Measurements from ENCODE around the gene LOC101059915.
"Not testable (repeated sequence)": the region's sequence is repeated elsewhere in the genome, so short reads cannot be mapped to it uniquely, and the experiment has no call there.

Gene LOC101059915

DNA sequence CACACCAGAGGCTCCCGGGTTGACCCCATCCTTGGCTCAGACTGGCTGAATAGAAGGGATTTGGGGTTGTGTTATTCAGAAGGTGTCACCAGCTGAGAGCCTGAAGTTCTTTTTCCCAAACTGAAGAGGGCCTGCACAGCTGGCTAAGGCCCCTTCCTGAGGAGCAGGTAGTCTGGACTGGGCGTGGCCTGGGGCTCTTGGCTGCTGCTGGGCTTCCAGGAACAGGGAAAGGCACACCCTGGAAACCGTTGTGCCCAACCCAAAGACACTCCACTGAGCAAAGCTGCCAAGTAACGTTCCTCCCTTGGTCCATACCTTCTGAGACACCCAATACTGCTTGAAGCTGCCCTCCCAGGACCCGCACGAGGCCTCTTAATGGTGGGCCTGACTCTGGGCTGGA is 40.8 kb upstream of the LOC101059915 start:
- Histone ChIP-seq H3K4me1 (ENCODE audit: control insufficient read depth in 1 of 2, insufficient read depth in 2 of 2, low read length in 2 of 2) (peaks cover 13 to 18% of the 10 kb centered on the region in 2 donors), H3K27me3 (ENCODE audit: low read depth, low read length) (no peaks in the 10 kb centered on the region), H3K27ac (ENCODE audit: low read length) (peak overlapping the region; percentile 31), H3K4me3 (ENCODE audit: low read depth in 1 of 2, low read length in 2 of 2) (no peak overlapping the region), H3K9me3 (ENCODE audit: control insufficient read depth in 1 of 2, low read length in 2 of 2) (no peaks in the 10 kb centered on the region), H3K36me3 (ENCODE audit: control insufficient read depth in 1 of 2, insufficient read depth in 2 of 2, low read length in 2 of 2) (no peaks in the 10 kb centered on the region)

- peaks cover 5 to 10% of the 10 kb centered on the region in 2 donors for H3K4me1 ChIP-seq (ENCODE audit: control insufficient read depth in 1 of 2, insufficient read depth in 2 of 2, low read length in 2 of 2)
- no peak overlapping the region for H3K4me3 ChIP-seq (ENCODE audit: low read depth in 1 of 2, low read length in 2 of 2)
- no peak overlapping the region for H3K27ac ChIP-seq (ENCODE audit: low read length)
- no peaks in the 10 kb centered on the region for H3K27me3 ChIP-seq (ENCODE audit: low read depth, low read length)
- H3K9me3 ChIP-seq (ENCODE audit: control insufficient read depth in 1 of 2, low read length in 2 of 2) = no peaks in the 10 kb centered on the region
- no peaks in the 10 kb centered on the region for H3K36me3 ChIP-seq (ENCODE audit: control insufficient read depth in 1 of 2, insufficient read depth in 2 of 2, low read length in 2 of 2)
Observed at GRCh38 chrX:71627588-71628404, 39.5 kb upstream of the LOC101059915 start.

GRCh38 chrX:71629467-71629866 is 37.9 kb upstream of the LOC101059915 start:
- H3K27ac ChIP-seq (ENCODE audit: low read length) = no peak overlapping the region
- H3K36me3 ChIP-seq (ENCODE audit: control insufficient read depth in 1 of 2, insufficient read depth in 2 of 2, low read length in 2 of 2) = no peaks in the 10 kb centered on the region
- no peaks in the 10 kb centered on the region for H3K4me1 ChIP-seq (ENCODE audit: control insufficient read depth in 1 of 2, insufficient read depth in 2 of 2, low read length in 2 of 2)
- no peaks in the 10 kb centered on the region for H3K27me3 ChIP-seq (ENCODE audit: low read depth, low read length)
- H3K9me3 ChIP-seq (ENCODE audit: control insufficient read depth in 1 of 2, low read length in 2 of 2) = no peaks in the 10 kb centered on the region
- no peak overlapping the region for H3K4me3 ChIP-seq (ENCODE audit: low read depth in 1 of 2, low read length in 2 of 2)

GRCh38 chrX:71632923-71633657 is 34.3 kb upstream of the LOC101059915 start:
- no peaks in the 10 kb centered on the region for H3K9me3 ChIP-seq (ENCODE audit: control insufficient read depth in 1 of 2, low read length in 2 of 2)
- no peak overlapping the region for H3K4me3 ChIP-seq (ENCODE audit: low read depth in 1 of 2, low read length in 2 of 2)
- no peaks in the 10 kb centered on the region for H3K36me3 ChIP-seq (ENCODE audit: control insufficient read depth in 1 of 2, insufficient read depth in 2 of 2, low read length in 2 of 2)
- no peaks in the 10 kb centered on the region for H3K27me3 ChIP-seq (ENCODE audit: low read depth, low read length)
- no peaks in the 10 kb centered on the region for H3K4me1 ChIP-seq (ENCODE audit: control insufficient read depth in 1 of 2, insufficient read depth in 2 of 2, low read length in 2 of 2)
- no peak overlapping the region for H3K27ac ChIP-seq (ENCODE audit: low read length)

DNA sequence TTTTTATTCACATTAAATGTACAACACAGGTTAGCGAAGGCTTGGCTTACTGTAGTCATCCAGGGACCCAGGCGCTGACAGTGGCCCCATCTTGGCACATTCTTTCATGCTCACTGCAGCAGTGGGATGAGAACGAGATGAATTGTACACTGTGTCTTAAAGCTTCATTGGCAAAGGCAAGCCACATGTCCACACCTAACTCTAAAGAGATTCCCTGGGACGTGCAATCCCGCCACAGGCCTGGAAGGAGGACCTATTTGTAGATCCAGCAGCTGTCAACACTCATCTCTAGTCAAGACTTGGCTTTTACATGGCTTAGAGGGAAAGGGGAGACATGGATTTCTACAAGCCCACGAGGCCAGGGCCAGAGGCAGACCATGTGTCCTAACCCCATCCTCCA is 33.0 kb upstream of the LOC101059915 start:
- no peaks in the 10 kb centered on the region for H3K36me3 ChIP-seq (ENCODE audit: control insufficient read depth in 1 of 2, insufficient read depth in 2 of 2, low read length in 2 of 2)
- no peaks in the 10 kb centered on the region for H3K9me3 ChIP-seq (ENCODE audit: control insufficient read depth in 1 of 2, low read length in 2 of 2)
- H3K27ac ChIP-seq (ENCODE audit: low read length) = no peak overlapping the region
- no peaks in the 10 kb centered on the region for H3K4me1 ChIP-seq (ENCODE audit: control insufficient read depth in 1 of 2, insufficient read depth in 2 of 2, low read length in 2 of 2)
- H3K27me3 ChIP-seq (ENCODE audit: low read depth, low read length) = no peaks in the 10 kb centered on the region
- no peak overlapping the region for H3K4me3 ChIP-seq (ENCODE audit: low read depth in 1 of 2, low read length in 2 of 2)

GRCh38 chrX:71636438-71637252 is 30.7 kb upstream of the LOC101059915 start:
- H3K4me3 ChIP-seq (ENCODE audit: low read depth in 1 of 2, low read length in 2 of 2) = no peak overlapping the region
- no peaks in the 10 kb centered on the region for H3K27me3 ChIP-seq (ENCODE audit: low read depth, low read length)
- no peaks in the 10 kb centered on the region for H3K36me3 ChIP-seq (ENCODE audit: control insufficient read depth in 1 of 2, insufficient read depth in 2 of 2, low read length in 2 of 2)
- peak overlapping the region; percentile 45 for H3K27ac ChIP-seq (ENCODE audit: low read length)
- H3K4me1 ChIP-seq (ENCODE audit: control insufficient read depth in 1 of 2, insufficient read depth in 2 of 2, low read length in 2 of 2) = no peaks in the 10 kb centered on the region
- no peaks in the 10 kb centered on the region for H3K9me3 ChIP-seq (ENCODE audit: control insufficient read depth in 1 of 2, low read length in 2 of 2)

GRCh38 chrX:71637253-71637618 is 30.1 kb upstream of the LOC101059915 start:
- Histone ChIP-seq H3K9me3 (ENCODE audit: control insufficient read depth in 1 of 2, low read length in 2 of 2) (no peaks in the 10 kb centered on the region), H3K27me3 (ENCODE audit: low read depth, low read length) (no peaks in the 10 kb centered on the region), H3K36me3 (ENCODE audit: control insufficient read depth in 1 of 2, insufficient read depth in 2 of 2, low read length in 2 of 2) (no peaks in the 10 kb centered on the region), H3K4me1 (ENCODE audit: control insufficient read depth in 1 of 2, insufficient read depth in 2 of 2, low read length in 2 of 2) (no peaks in the 10 kb centered on the region), H3K4me3 (ENCODE audit: low read depth in 1 of 2, low read length in 2 of 2) (no peak overlapping the region), H3K27ac (ENCODE audit: low read length) (peak overlapping the region; percentile 31)

DNA sequence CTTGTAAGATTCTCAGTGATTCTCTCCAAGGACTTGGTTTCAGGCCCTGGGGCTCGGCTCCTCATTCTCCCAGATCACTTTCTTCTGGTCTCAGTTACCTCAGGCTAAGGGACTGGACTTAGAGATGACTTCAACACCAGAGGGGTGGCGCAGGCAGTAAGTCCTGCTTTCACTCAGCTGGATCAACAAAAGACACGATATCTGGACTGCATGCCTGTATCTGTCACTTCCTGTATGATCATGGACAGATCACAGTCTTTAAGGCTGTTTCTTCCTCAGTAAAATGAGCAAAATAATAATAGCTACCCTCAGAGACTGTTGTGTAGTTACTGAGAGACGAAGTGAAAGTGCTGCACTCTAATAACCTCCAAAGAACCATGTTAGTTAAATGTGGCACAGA is 29.5 kb upstream of the LOC101059915 start:
- no peaks in the 10 kb centered on the region for H3K9me3 ChIP-seq (ENCODE audit: control insufficient read depth in 1 of 2, low read length in 2 of 2)
- peak overlapping the region; percentile 20 for H3K27ac ChIP-seq (ENCODE audit: low read length)
- no peaks in the 10 kb centered on the region for H3K27me3 ChIP-seq (ENCODE audit: low read depth, low read length)
- H3K4me1 ChIP-seq (ENCODE audit: control insufficient read depth in 1 of 2, insufficient read depth in 2 of 2, low read length in 2 of 2) = no peaks in the 10 kb centered on the region
- H3K4me3 ChIP-seq (ENCODE audit: low read depth in 1 of 2, low read length in 2 of 2) = no peak overlapping the region
- no peaks in the 10 kb centered on the region for H3K36me3 ChIP-seq (ENCODE audit: control insufficient read depth in 1 of 2, insufficient read depth in 2 of 2, low read length in 2 of 2)

DNA sequence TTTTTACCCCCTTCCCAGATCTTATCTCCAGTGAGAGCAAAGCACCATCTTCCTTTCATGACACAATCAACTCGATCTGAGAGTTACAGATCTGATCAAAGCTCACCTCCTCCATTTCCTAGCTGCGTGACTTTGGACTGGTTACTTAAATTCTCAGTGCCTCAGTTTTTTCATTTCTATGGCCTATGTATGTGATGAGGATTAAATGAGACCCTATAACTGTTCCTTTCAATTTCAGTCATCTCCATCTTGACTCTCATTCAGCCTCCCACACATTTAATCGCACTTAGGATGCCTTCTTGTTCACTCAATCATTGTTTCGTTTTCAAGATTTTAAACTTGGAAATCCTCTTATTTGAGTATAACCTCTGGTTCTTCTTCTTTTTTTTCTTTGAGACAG is 28.9 kb upstream of the LOC101059915 start:
- no peaks in the 10 kb centered on the region for H3K4me1 ChIP-seq (ENCODE audit: control insufficient read depth in 1 of 2, insufficient read depth in 2 of 2, low read length in 2 of 2)
- H3K36me3 ChIP-seq (ENCODE audit: control insufficient read depth in 1 of 2, insufficient read depth in 2 of 2, low read length in 2 of 2) = no peaks in the 10 kb centered on the region
- H3K27ac ChIP-seq (ENCODE audit: low read length) = peak overlapping the region; percentile 20
- H3K9me3 ChIP-seq (ENCODE audit: control insufficient read depth in 1 of 2, low read length in 2 of 2) = no peaks in the 10 kb centered on the region
- H3K27me3 ChIP-seq (ENCODE audit: low read depth, low read length) = no peaks in the 10 kb centered on the region
- H3K4me3 ChIP-seq (ENCODE audit: low read depth in 1 of 2, low read length in 2 of 2) = no peak overlapping the region

DNA sequence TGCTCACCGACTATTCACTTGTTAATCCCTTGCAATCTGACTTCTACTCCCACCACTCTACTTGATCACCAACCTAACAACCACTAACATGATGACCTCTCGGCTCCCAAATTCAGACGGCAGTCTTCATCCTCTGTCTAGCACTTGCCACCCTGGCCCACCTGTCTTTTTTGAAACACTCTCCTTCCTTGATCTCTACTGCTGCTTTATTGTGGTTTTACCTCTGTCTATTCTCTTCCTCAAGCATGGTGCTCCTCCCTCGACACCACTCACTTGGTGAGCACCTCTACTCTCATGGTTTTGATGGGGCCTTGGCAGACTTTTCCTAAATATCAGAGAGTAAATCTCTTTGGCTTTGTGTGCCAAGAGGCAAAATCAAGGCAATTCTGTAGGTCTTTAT is 27.3 kb upstream of the LOC101059915 start:
- no peaks in the 10 kb centered on the region for H3K4me1 ChIP-seq (ENCODE audit: control insufficient read depth in 1 of 2, insufficient read depth in 2 of 2, low read length in 2 of 2)
- no peak overlapping the region for H3K4me3 ChIP-seq (ENCODE audit: low read depth in 1 of 2, low read length in 2 of 2)
- H3K36me3 ChIP-seq (ENCODE audit: control insufficient read depth in 1 of 2, insufficient read depth in 2 of 2, low read length in 2 of 2) = no peaks in the 10 kb centered on the region
- H3K27ac ChIP-seq (ENCODE audit: low read length) = no peak overlapping the region
- no peaks in the 10 kb centered on the region for H3K9me3 ChIP-seq (ENCODE audit: control insufficient read depth in 1 of 2, low read length in 2 of 2)
- H3K27me3 ChIP-seq (ENCODE audit: low read depth, low read length) = no peaks in the 10 kb centered on the region

DNA sequence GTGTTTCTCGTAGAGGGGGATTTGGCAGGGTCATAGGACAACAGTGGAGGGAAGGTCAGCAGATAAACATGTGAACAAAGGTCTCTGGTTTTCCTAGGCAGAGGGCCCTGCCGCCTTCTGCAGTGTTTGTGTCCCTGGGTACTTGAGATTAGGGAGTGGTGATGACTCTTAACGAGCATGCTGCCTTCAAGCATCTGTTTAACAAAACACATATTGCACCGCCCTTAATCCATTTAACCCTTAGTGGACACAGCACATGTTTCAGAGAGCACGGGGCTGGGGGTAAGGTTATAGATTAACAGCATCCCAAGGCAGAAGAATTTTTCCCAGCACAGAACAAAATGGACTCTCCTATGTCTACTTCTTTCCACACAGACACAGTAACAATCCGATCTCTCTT is 22.9 kb upstream of the LOC101059915 start:
- H3K9me3 ChIP-seq (ENCODE audit: control insufficient read depth in 1 of 2, low read length in 2 of 2); H3K4me1 ChIP-seq (ENCODE audit: control insufficient read depth in 1 of 2, insufficient read depth in 2 of 2, low read length in 2 of 2); H3K27me3 ChIP-seq (ENCODE audit: low read depth, low read length); H3K4me3 ChIP-seq (ENCODE audit: low read depth in 1 of 2, low read length in 2 of 2); H3K27ac ChIP-seq (ENCODE audit: low read length); H3K36me3 ChIP-seq (ENCODE audit: control insufficient read depth in 1 of 2, insufficient read depth in 2 of 2, low read length in 2 of 2): not testable (repeated sequence)
